GM12878 (cell line): ENCODE data around the gene GAB3. TPM values are rescaled to one million over a fixed set of nuclear protein-coding genes. Genes with fewer than 3 reads are reported as not detected.

Source experiments
- ATAC-seq: fragments of 200-7000 bp; cut with Tn5 transposase; 3 replicates; pipeline ENCODE4 v1.9.1; 2020; ENCODE audit warnings: mild to moderate bottlenecking, moderate library complexity
- BruUV-seq: library from RNA; stranded (reverse); fragments of 400-500 nt; replicated peaks from 2 replicates; lab custom pipeline; 2021; lab: Mats Ljungman, UMichigan
- CTCF ChIA-PET: fragments of 300-600 bp; sonication (Branson Sonifier 250); formaldehyde crosslinking; extraction: SDS; loops from one replicate; lab custom pipeline; 2021; ENCODE audit warnings: inconsistent platforms; lab: Yijun Ruan, JAX
- POLR2A ChIA-PET: fragments of 350-600 bp; formaldehyde crosslinking; extraction: SDS; loops from one replicate; lab custom pipeline; 2021; ENCODE audit warnings: inconsistent platforms; lab: Charles Lee
- RAD21 ChIA-PET: fragments of 300-600 bp; sonication (Branson Sonifier 250); formaldehyde crosslinking; loops from one replicate; lab custom pipeline; 2023; ENCODE audit warnings: antibody characterized with exemption; ENCODE audit not compliant: unreplicated experiment; lab: Charles Lee
- SMC1A ChIA-PET: fragments of 300-600 bp; sonication (Branson Sonifier 250); formaldehyde crosslinking; loops from one replicate; lab custom pipeline; 2023; ENCODE audit not compliant: unreplicated experiment, uncharacterized antibody; lab: Charles Lee
- DNase-seq: peaks from one replicate; pipeline ENCODE4 v3.0.0-alpha.2; 2011; ENCODE audit warnings: low read depth, low spot score
- FAIRE-seq: peaks from 3 replicates; lab custom pipeline; 2011; peaks lifted over from hg19 to GRCh38; lab: Jason Lieb, UNC
- H2AFZ ChIP-seq: 2 replicates; pipeline ENCODE4 v1.6.0; 2011; ENCODE audit warnings: low read depth, low read length, control low read depth; ENCODE audit not compliant: control insufficient read depth
- H3K27ac ChIP-seq: 2 replicates; pipeline ENCODE4 v1.5.1; 2011; ENCODE audit warnings: control low read depth; ENCODE audit not compliant: control insufficient read depth, insufficient read depth
- H3K27me3 ChIP-seq, 2 experiments: replicated peaks in 1 of 2; 2 replicates each; pipeline versions ENCODE4 v1.6.0 to v1.6.1; 2011; ENCODE audit warnings: low read length in 1 of 2; ENCODE audit not compliant: control insufficient read depth in 2 of 2, insufficient read depth in 2 of 2
- H3K36me3 ChIP-seq, 2 experiments: 2 replicates each; pipeline ENCODE4 v1.5.1; 2011; ENCODE audit warnings: low read length in 1 of 2; ENCODE audit not compliant: control insufficient read depth in 2 of 2, insufficient read depth in 2 of 2
- H3K4me1 ChIP-seq: 2 replicates; pipeline ENCODE4 v1.6.1; 2011; ENCODE audit warnings: mild to moderate bottlenecking, low read length, moderate library complexity, mixed read lengths; ENCODE audit not compliant: control insufficient read depth, insufficient read depth
- H3K4me2 ChIP-seq: 2 replicates; pipeline ENCODE4 v1.6.0; 2011; ENCODE audit warnings: control low read depth; ENCODE audit not compliant: control insufficient read depth, insufficient read depth
- H3K4me3 ChIP-seq: fragments of 200-600 bp; sonication (generic); 2 replicates; pipeline ENCODE4 v1.5.1; 2016
- H3K79me2 ChIP-seq: 2 replicates; pipeline ENCODE4 v1.6.0; 2011; ENCODE audit warnings: low read length; ENCODE audit not compliant: control insufficient read depth, insufficient read depth
- H3K9ac ChIP-seq: 2 replicates; pipeline ENCODE4 v1.8.0; 2011; ENCODE audit warnings: low read length, control low read depth, mixed read lengths; ENCODE audit not compliant: control insufficient read depth, insufficient read depth
- H3K9me3 ChIP-seq: replicated peaks from 3 replicates; pipeline ENCODE4 v1.5.1; 2011; ENCODE audit warnings: mild to moderate bottlenecking, low read length; ENCODE audit not compliant: control insufficient read depth, insufficient read depth
- H4K20me1 ChIP-seq: 2 replicates; pipeline ENCODE4 v1.6.0; 2011; ENCODE audit not compliant: control insufficient read depth, insufficient read depth
- CHD4 ChIP-seq: fragments of 200-600 bp; sonication (generic); IDR thresholded peaks from 2 replicates; pipeline ENCODE4 v1.6.1; 2016; ENCODE audit warnings: mild to moderate bottlenecking
- MEF2B ChIP-seq: fragments of 450-650 bp; IDR thresholded peaks from 2 replicates; pipeline ENCODE4 v1.6.1; 2018; ENCODE audit warnings: mild to moderate bottlenecking, moderate library complexity; ENCODE audit not compliant: partially characterized antibody, poor library complexity, severe bottlenecking
- NBN ChIP-seq: fragments of 450-650 bp; IDR thresholded peaks from 2 replicates; pipeline ENCODE4 v1.6.1; 2016
- PKNOX1 ChIP-seq: fragments of 450-650 bp; IDR thresholded peaks from 2 replicates; pipeline ENCODE4 v1.6.1; 2016; ENCODE audit warnings: mild to moderate bottlenecking
- RELA ChIP-seq: fragments of 450-650 bp; IDR thresholded peaks from 2 replicates; pipeline ENCODE4 v1.8.0; 2014; ENCODE audit warnings: borderline replicate concordance; ENCODE audit not compliant: partially characterized antibody
- RUNX3 ChIP-seq: IDR thresholded peaks from 2 replicates; pipeline ENCODE4 v1.6.1; 2012; ENCODE audit warnings: low read length, inconsistent platforms
- TBL1XR1 ChIP-seq: IDR thresholded peaks from 2 replicates; pipeline ENCODE4 v1.6.1; 2012; ENCODE audit warnings: low read depth, low read length, improper control_type of control experiment
- WGBS: methylation state at CpG from one replicate; pipeline ENCODE4 v1.1.6; 2016; ENCODE audit warnings: low lambda C conversion rate; ENCODE audit not compliant: insufficient replicate concordance, insufficient coverage; ENCODE audit errors: missing lambda C conversion rate; 5-methylcytosine and 5-hydroxymethylcytosine counted together
- in situ Hi-C: fragments of 300-500 bp; cut with MboI; formaldehyde crosslinking; loops from 9 replicates; pipeline ENCODE4 v1.14.3; 2018; ENCODE audit warnings: mixed read lengths
- intact Hi-C: fragments of 100-400 bp; cut with micrococcal nuclease; formaldehyde crosslinking; loops from one replicate; pipeline ENCODE4 v1.14.2; 2022; ENCODE audit not compliant: unreplicated experiment
- polyA plus RNA-seq, 11 experiments: library from polyadenylated mRNA; depleted of rRNA in 4 of 11; unstranded in 6 of 11; stranded (reverse) in 5 of 11; fragments of >200 nt; fragmentation: Nextera tagmentation in 4 of 11; fragmentation: Illumina TruSeq in 1 of 11; extraction: Ambion mirVana in 4 of 11; extraction: Trizol in 1 of 11; gene quantifications; 1 replicate in 1 of 11; 2 replicates in 10 of 11; pipeline versions ENCODE4 v1.2.1 to v1.2.3, GENCODE V29; 2011 to 2016; ENCODE audit warnings: inconsistent platforms in 2 of 11, missing spikeins in 2 of 11, low read depth in 1 of 11
- total RNA-seq, 4 experiments: library from RNA; depleted of rRNA in 3 of 4; stranded (reverse); fragments of >200 nt in 3 of 4; fragmentation: Illumina TruSeq in 1 of 4; extraction: Trizol in 1 of 4; gene quantifications; 2 replicates each; pipeline versions ENCODE4 v1.2.1 to v1.2.3, GENCODE V29; 2013 to 2021

GAB3 gene
- total and polyA plus RNA-seq, 10 of the 15 experiments (the other 5 are each of a cell fraction or from before 2014, with no cell fraction given): 0.10 to 2.0 (median 0.85) TPM

GRCh38 chrX:154711264-154711663 is 39.6 kb downstream of the GAB3 start:
- H3K27me3 ChIP-seq: no peaks in the 10 kb centered on the region
- no peak overlapping the region for H2AFZ ChIP-seq
- in situ Hi-C loops: no loop called here
- TF ChIP-seq MEF2B (no peak), NBN (no peak)
- no TSS peak for BruUV-seq
- FAIRE-seq (no peak), ATAC-seq (no peak), DNase-seq (no peak)
- H3K4me3 ChIP-seq: no peak overlapping the region
- intact Hi-C loops: no loop called here
- POLR2A ChIA-PET: no interaction called here
- SMC1A ChIA-PET: no interaction called here
- no peaks in the 10 kb centered on the region for H3K9me3 ChIP-seq
- H3K79me2 ChIP-seq: no peaks in the 10 kb centered on the region
- no peaks in the 10 kb centered on the region for H3K36me3 ChIP-seq
- 16% methylated on average over 1 of the region's 1 CpG for WGBS
- RAD21 ChIA-PET: no interaction called here
- no peak overlapping the region for H3K9ac ChIP-seq
- CTCF ChIA-PET: interaction anchor here (1.2 kb wide), 1 partner anchor 14 kb away, joined by 4 read pairs; no protein-coding TSS in a partner anchor
- H3K27ac ChIP-seq: no peak overlapping the region
- H4K20me1 ChIP-seq: no peaks in the 10 kb centered on the region
- peaks cover 21% of the 10 kb centered on the region for H3K4me1 ChIP-seq
- no peak overlapping the region for H3K4me2 ChIP-seq

GRCh38 chrX:154710309-154710708 is 40.6 kb downstream of the GAB3 start:
- ChIA-PET RAD21 (no interaction called here), POLR2A (no interaction called here)
- DNase-seq: no peak
- Histone ChIP-seq H4K20me1 (no peaks in the 10 kb centered on the region), H3K36me3 (no peaks in the 10 kb centered on the region), H3K9ac (no peak overlapping the region), H3K27me3 (no peaks in the 10 kb centered on the region), H2AFZ (no peak overlapping the region), H3K9me3 (no peaks in the 10 kb centered on the region), H3K27ac (no peak overlapping the region)
- no TSS peak for BruUV-seq
- ATAC-seq: no peak
- no peak for TF ChIP-seq TBL1XR1
- no peak for TF ChIP-seq PKNOX1
- TF ChIP-seq RELA: no peak
- no peak for TF ChIP-seq RUNX3
- TF ChIP-seq CHD4: no peak
- TF ChIP-seq, all 136 proteins: peak for 0
- no peak overlapping the region for H3K4me3 ChIP-seq
- H3K4me2 ChIP-seq: no peak overlapping the region
- 43% methylated on average over 4 of the region's 4 CpGs for WGBS
- CTCF ChIA-PET: no interaction called here
- in situ Hi-C loops (no loop called here), intact Hi-C loops (no loop called here)
- SMC1A ChIA-PET: no interaction called here
- no peak for FAIRE-seq
- no peaks in the 10 kb centered on the region for H3K79me2 ChIP-seq
- peaks cover 21% of the 10 kb centered on the region for H3K4me1 ChIP-seq
